Hair follicle dermal papilla cell (primary cell): ENCODE measurements around the gene PWP1. TPM values are rescaled to one million over a fixed set of nuclear protein-coding genes. Genes with fewer than 3 reads are reported as not detected.

Experiments
- total RNA-seq: library from RNA; depleted of rRNA; stranded (reverse); fragments of >200 nt; gene quantifications from 2 replicates; pipeline ENCODE4 v1.2.3, GENCODE V29; 2012

PWP1 gene
- 64.4 and 86.1 TPM in 2 replicates for total RNA-seq

GRCh38 chr12:107685360-107686248, at the start of gene PWP1:
TSS of gene PWP1 (plus strand) at chr12:107685799. CDS start at chr12:107685900, 101 bp downstream.

DNA sequence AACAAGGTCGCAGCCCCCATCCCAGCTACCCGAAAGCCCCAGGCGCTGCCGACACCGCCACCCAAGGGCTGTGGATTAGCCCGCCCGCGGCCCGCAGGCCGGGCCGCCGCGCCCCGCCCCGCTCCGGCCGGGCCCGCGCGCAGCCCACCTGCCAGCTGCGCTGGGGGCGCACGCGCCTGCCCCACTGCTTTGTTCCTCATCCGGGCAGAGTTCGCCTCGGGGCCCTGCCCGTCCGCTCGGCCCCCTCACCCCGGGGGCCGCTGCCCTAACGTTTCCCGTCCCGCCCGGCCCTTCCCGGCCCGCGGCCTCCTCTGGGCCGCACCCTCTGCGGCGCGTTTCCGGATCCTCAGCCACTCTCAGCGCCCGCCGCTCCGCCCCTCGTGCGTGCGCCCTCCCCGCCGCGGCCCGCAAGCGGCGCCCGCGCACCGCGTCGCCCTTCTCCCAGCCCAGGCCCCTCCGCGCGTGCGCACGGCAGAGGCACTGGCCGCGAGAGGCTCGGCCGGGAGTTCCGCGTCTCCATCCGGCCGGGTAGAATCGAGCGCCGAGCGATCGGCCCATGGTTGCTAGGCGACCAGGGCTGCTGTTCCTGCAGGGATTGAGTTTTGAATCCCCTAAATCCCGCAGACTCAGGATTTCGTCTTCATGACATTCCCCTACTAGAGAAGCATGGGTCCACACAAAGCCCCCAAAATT, 75.4 kb downstream of the PWP1 start, which contains the start of gene PRDM4:
TSS of gene PRDM4 (minus strand) at position 329 of the 693 bp plus-strand sequence. CDS start 622 bp downstream, outside the sequence.

Other genes with a start within 250 kb of the PWP1 start
- 40.0 and 44.5 TPM in 2 replicates for gene PRDM4, start 75.3 kb downstream of the PWP1 start, total RNA-seq
- gene ASCL4, start 88.9 kb downstream of the PWP1 start, total RNA-seq = not detected in 2 replicates